Right renal cortex interstitium (tissue), 3 donors: ENCODE measurements around the gene CTBP2. TPM values are rescaled to one million over a fixed set of nuclear protein-coding genes. Genes with fewer than 3 reads are reported as not detected.

Experiments used
- polyA plus RNA-seq, 3 donors: library from polyadenylated mRNA; unstranded; fragments of 120-200 nt; gene quantifications; one replicate each; pipeline ENCODE4 v1.2.1, GENCODE V29; 2013; ENCODE audit not compliant: insufficient read length in 3 of 3

The CTBP2 gene
- polyA plus RNA-seq, 3 donors = 83.7 to 92.7 (median 88.2) TPM

Other genes with a start within 250 kb of the CTBP2 start
- 10 to 100 TPM; 28.9 to 30.1 (median 29.1) TPM for gene ZRANB1, start 218.4 kb downstream of the CTBP2 start, polyA plus RNA-seq